GM12878 (cell line): Measurements from ENCODE around the gene RCL1. TPM values are rescaled to one million over a fixed set of nuclear protein-coding genes. Genes with fewer than 3 reads are reported as not detected.
"Not testable (repeated sequence)": the region's sequence is repeated elsewhere in the genome, so short reads cannot be mapped to it uniquely, and the experiment has no call there.

Experiments
- ATAC-seq: fragments of 200-7000 bp; cut with Tn5 transposase; 3 replicates; pipeline ENCODE4 v1.9.1; 2020; ENCODE audit warnings: mild to moderate bottlenecking, moderate library complexity
- BruUV-seq: library from RNA; stranded (reverse); fragments of 400-500 nt; replicated peaks from 2 replicates; lab custom pipeline; 2021; lab: Mats Ljungman, UMichigan
- CTCF ChIA-PET: fragments of 300-600 bp; sonication (Branson Sonifier 250); formaldehyde crosslinking; extraction: SDS; loops from one replicate; lab custom pipeline; 2021; ENCODE audit warnings: inconsistent platforms; lab: Yijun Ruan, JAX
- POLR2A ChIA-PET: fragments of 350-600 bp; formaldehyde crosslinking; extraction: SDS; loops from one replicate; lab custom pipeline; 2021; ENCODE audit warnings: inconsistent platforms; lab: Charles Lee
- RAD21 ChIA-PET: fragments of 300-600 bp; sonication (Branson Sonifier 250); formaldehyde crosslinking; loops from one replicate; lab custom pipeline; 2023; ENCODE audit warnings: antibody characterized with exemption; ENCODE audit not compliant: unreplicated experiment; lab: Charles Lee
- SMC1A ChIA-PET: fragments of 300-600 bp; sonication (Branson Sonifier 250); formaldehyde crosslinking; loops from one replicate; lab custom pipeline; 2023; ENCODE audit not compliant: unreplicated experiment, uncharacterized antibody; lab: Charles Lee
- DNase-seq: peaks from one replicate; pipeline ENCODE4 v3.0.0-alpha.2; 2011; ENCODE audit warnings: low read depth, low spot score
- FAIRE-seq: peaks from 3 replicates; lab custom pipeline; 2011; peaks lifted over from hg19 to GRCh38; lab: Jason Lieb, UNC
- H2AFZ ChIP-seq: 2 replicates; pipeline ENCODE4 v1.6.0; 2011; ENCODE audit warnings: low read depth, low read length, control low read depth; ENCODE audit not compliant: control insufficient read depth
- H3K27ac ChIP-seq: 2 replicates; pipeline ENCODE4 v1.5.1; 2011; ENCODE audit warnings: control low read depth; ENCODE audit not compliant: control insufficient read depth, insufficient read depth
- H3K27me3 ChIP-seq, 2 experiments: replicated peaks in 1 of 2; 2 replicates each; pipeline versions ENCODE4 v1.6.0 to v1.6.1; 2011; ENCODE audit warnings: low read length in 1 of 2; ENCODE audit not compliant: control insufficient read depth in 2 of 2, insufficient read depth in 2 of 2
- H3K36me3 ChIP-seq, 2 experiments: 2 replicates each; pipeline ENCODE4 v1.5.1; 2011; ENCODE audit warnings: low read length in 1 of 2; ENCODE audit not compliant: control insufficient read depth in 2 of 2, insufficient read depth in 2 of 2
- H3K4me1 ChIP-seq: 2 replicates; pipeline ENCODE4 v1.6.1; 2011; ENCODE audit warnings: mild to moderate bottlenecking, low read length, moderate library complexity, mixed read lengths; ENCODE audit not compliant: control insufficient read depth, insufficient read depth
- H3K4me2 ChIP-seq: 2 replicates; pipeline ENCODE4 v1.6.0; 2011; ENCODE audit warnings: control low read depth; ENCODE audit not compliant: control insufficient read depth, insufficient read depth
- H3K4me3 ChIP-seq: fragments of 200-600 bp; sonication (generic); 2 replicates; pipeline ENCODE4 v1.5.1; 2016
- H3K79me2 ChIP-seq: 2 replicates; pipeline ENCODE4 v1.6.0; 2011; ENCODE audit warnings: low read length; ENCODE audit not compliant: control insufficient read depth, insufficient read depth
- H3K9ac ChIP-seq: 2 replicates; pipeline ENCODE4 v1.8.0; 2011; ENCODE audit warnings: low read length, control low read depth, mixed read lengths; ENCODE audit not compliant: control insufficient read depth, insufficient read depth
- H3K9me3 ChIP-seq: replicated peaks from 3 replicates; pipeline ENCODE4 v1.5.1; 2011; ENCODE audit warnings: mild to moderate bottlenecking, low read length; ENCODE audit not compliant: control insufficient read depth, insufficient read depth
- H4K20me1 ChIP-seq: 2 replicates; pipeline ENCODE4 v1.6.0; 2011; ENCODE audit not compliant: control insufficient read depth, insufficient read depth
- BMI1 ChIP-seq: fragments of 450-650 bp; IDR thresholded peaks from 2 replicates; pipeline ENCODE4 v1.6.1; 2016; ENCODE audit warnings: mild to moderate bottlenecking, moderate library complexity, borderline replicate concordance
- PAX8 ChIP-seq: fragments of 450-650 bp; IDR thresholded peaks from 2 replicates; pipeline ENCODE4 v1.6.1; 2017; ENCODE audit warnings: mild to moderate bottlenecking, moderate library complexity
- ZNF217 ChIP-seq: fragments of 450-650 bp; IDR thresholded peaks from 2 replicates; pipeline ENCODE4 v1.6.1; 2017; ENCODE audit warnings: antibody characterized with exemption, mild to moderate bottlenecking
- ZSCAN29 ChIP-seq: fragments of 450-650 bp; IDR thresholded peaks from 2 replicates; pipeline ENCODE4 v1.6.1; 2017; ENCODE audit warnings: mild to moderate bottlenecking, moderate library complexity
- WGBS: methylation state at CpG from one replicate; pipeline ENCODE4 v1.1.6; 2016; ENCODE audit warnings: low lambda C conversion rate; ENCODE audit not compliant: insufficient replicate concordance, insufficient coverage; ENCODE audit errors: missing lambda C conversion rate; 5-methylcytosine and 5-hydroxymethylcytosine counted together
- in situ Hi-C: fragments of 300-500 bp; cut with MboI; formaldehyde crosslinking; loops from 9 replicates; pipeline ENCODE4 v1.14.3; 2018; ENCODE audit warnings: mixed read lengths
- intact Hi-C: fragments of 100-400 bp; cut with micrococcal nuclease; formaldehyde crosslinking; loops from one replicate; pipeline ENCODE4 v1.14.2; 2022; ENCODE audit not compliant: unreplicated experiment
- polyA plus RNA-seq, 11 experiments: library from polyadenylated mRNA; depleted of rRNA in 4 of 11; unstranded in 6 of 11; stranded (reverse) in 5 of 11; fragments of >200 nt; fragmentation: Nextera tagmentation in 4 of 11; fragmentation: Illumina TruSeq in 1 of 11; extraction: Ambion mirVana in 4 of 11; extraction: Trizol in 1 of 11; gene quantifications; 1 replicate in 1 of 11; 2 replicates in 10 of 11; pipeline versions ENCODE4 v1.2.1 to v1.2.3, GENCODE V29; 2011 to 2016; ENCODE audit warnings: inconsistent platforms in 2 of 11, missing spikeins in 2 of 11, low read depth in 1 of 11
- total RNA-seq, 4 experiments: library from RNA; depleted of rRNA in 3 of 4; stranded (reverse); fragments of >200 nt in 3 of 4; fragmentation: Illumina TruSeq in 1 of 4; extraction: Trizol in 1 of 4; gene quantifications; 2 replicates each; pipeline versions ENCODE4 v1.2.1 to v1.2.3, GENCODE V29; 2013 to 2021
- TF ChIP-seq, protein P1 (sequence below): fragments of 150-350 bp; IDR thresholded peaks from 2 replicates; pipeline ENCODE4 v1.6.1; 2016; ENCODE audit warnings: low read depth, low read length
- TF ChIP-seq, protein P2 (sequence below): IDR thresholded peaks from 2 replicates; pipeline ENCODE4 v1.6.1; 2012; ENCODE audit warnings: low read depth, low read length, improper control_type of control experiment
- TF ChIP-seq, protein P3 (sequence below): fragments of 450-650 bp; formaldehyde crosslinking; IDR thresholded peaks from 2 replicates; pipeline ENCODE4 v1.4.0; 2020; ENCODE audit warnings: mild to moderate bottlenecking, moderate library complexity

RCL1 gene
- total and polyA plus RNA-seq, 10 of the 15 experiments (the other 5 are each of a cell fraction or from before 2014, with no cell fraction given) = 21.1 to 46.8 (median 30.5) TPM

DNA sequence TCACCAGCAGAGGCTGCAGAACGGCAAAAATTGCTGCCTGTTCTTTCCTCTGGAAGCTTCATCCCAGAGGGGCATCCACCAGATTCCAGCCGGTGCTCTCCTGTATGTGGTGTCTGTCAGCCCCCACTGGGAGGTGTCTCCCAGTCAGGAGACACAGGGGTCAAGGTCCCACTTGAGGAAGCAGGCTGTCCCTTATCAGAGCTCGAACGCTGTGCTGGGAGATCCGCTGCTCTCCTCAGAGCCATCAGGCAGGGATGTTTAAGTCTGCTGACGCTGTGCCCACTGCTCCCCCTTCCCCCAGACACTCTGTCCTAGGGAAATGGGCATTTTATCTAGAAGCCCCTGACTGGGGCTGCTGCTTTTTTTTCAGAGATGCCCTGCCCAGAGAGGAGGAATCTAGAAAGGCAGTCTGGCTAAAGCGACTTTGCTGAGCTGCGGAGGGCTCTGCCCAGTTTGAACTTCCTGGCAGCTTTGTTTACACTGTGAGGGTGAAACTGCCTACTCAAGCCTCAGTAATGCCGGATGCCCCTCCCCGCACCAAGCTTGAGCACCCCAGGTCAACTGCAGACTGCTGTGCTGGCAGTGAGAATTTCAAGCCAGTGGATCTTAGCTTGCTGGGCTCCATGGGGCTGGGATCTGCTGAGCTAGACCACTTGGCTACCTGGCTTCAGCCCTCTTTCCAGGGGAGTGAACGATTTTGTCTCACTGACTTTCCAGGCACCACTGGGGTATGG is 108.8 kb downstream of the RCL1 start:
- H3K27ac ChIP-seq, intact Hi-C loops, in situ Hi-C loops, POLR2A ChIA-PET, H4K20me1 ChIP-seq, FAIRE-seq, H3K4me3 ChIP-seq, H3K9ac ChIP-seq, BruUV-seq, DNase-seq, H3K9me3 ChIP-seq, SMC1A ChIA-PET, H3K36me3 ChIP-seq, H3K79me2 ChIP-seq, H3K27me3 ChIP-seq, H3K4me1 ChIP-seq, ATAC-seq: not testable (repeated sequence)
- ChIA-PET CTCF (interaction anchor here (1.3 kb wide), 1 partner anchor 139 kb away, joined by 3 read pairs; no protein-coding TSS in a partner anchor), RAD21 (interaction anchor here (0.6 kb wide), 1 partner anchor 51 kb away, joined by 3 read pairs; no protein-coding TSS in a partner anchor)
- Histone ChIP-seq H2AFZ (peak overlapping the region; percentile 63), H3K4me2 (peak overlapping the region; percentile 48)
- 53% methylated on average over 11 of the region's 11 CpGs for WGBS

DNA sequence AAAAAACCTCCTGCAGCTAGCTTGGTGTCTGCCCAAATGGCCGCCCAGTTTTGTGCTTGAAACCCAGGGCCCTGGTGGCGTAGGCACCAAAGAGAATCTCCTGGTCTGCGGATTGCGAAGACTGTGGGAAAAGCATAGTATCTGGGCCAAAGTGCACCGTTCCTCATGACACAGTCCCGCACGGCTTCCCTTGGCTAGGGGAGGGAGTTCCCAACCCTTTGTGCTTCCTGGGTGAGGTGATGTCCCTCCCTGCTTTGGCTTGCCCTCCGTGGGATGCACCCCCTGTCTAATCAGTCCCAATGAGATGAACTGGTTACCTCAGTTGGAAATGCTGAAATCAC is 109.4 kb downstream of the RCL1 start:
- H3K9me3 ChIP-seq = no peaks in the 10 kb centered on the region
- CTCF ChIA-PET = interaction anchor here (1.3 kb wide), 1 partner anchor 139 kb away, joined by 3 read pairs; no protein-coding TSS in a partner anchor
- RAD21 ChIA-PET = interaction anchor here (0.6 kb wide), 1 partner anchor 52 kb away, joined by 3 read pairs; no protein-coding TSS in a partner anchor
- 0 out of 2 replicates have a peak, but pooled peaks cover 4% of the 10 kb centered on the region for H3K4me1 ChIP-seq
- no peaks in the 10 kb centered on the region for H3K79me2 ChIP-seq
- no peak for DNase-seq
- no peak overlapping the region for H3K9ac ChIP-seq
- H4K20me1 ChIP-seq = no peaks in the 10 kb centered on the region
- no peak for FAIRE-seq
- no peaks in the 10 kb centered on the region for H3K36me3 ChIP-seq
- intact Hi-C loops = no loop called here
- H3K27ac ChIP-seq = no peak overlapping the region
- in situ Hi-C loops = no loop called here
- H2AFZ ChIP-seq = peak overlapping the region; percentile 63
- H3K27me3 ChIP-seq = no peaks in the 10 kb centered on the region
- H3K4me3 ChIP-seq = no peak overlapping the region
- peak overlapping the region; percentile 48; the same call in 1 of the 2 replicates for H3K4me2 ChIP-seq
- POLR2A ChIA-PET = no interaction called here
- 89% methylated on average over 8 of the region's 8 CpGs for WGBS
- BruUV-seq = no TSS peak
- no peak for ATAC-seq
- SMC1A ChIA-PET = interaction anchor here (1.0 kb wide), 1 partner anchor 16 kb away, joined by 3 read pairs; no protein-coding TSS in a partner anchor
- TF ChIP-seq, protein P1, sequence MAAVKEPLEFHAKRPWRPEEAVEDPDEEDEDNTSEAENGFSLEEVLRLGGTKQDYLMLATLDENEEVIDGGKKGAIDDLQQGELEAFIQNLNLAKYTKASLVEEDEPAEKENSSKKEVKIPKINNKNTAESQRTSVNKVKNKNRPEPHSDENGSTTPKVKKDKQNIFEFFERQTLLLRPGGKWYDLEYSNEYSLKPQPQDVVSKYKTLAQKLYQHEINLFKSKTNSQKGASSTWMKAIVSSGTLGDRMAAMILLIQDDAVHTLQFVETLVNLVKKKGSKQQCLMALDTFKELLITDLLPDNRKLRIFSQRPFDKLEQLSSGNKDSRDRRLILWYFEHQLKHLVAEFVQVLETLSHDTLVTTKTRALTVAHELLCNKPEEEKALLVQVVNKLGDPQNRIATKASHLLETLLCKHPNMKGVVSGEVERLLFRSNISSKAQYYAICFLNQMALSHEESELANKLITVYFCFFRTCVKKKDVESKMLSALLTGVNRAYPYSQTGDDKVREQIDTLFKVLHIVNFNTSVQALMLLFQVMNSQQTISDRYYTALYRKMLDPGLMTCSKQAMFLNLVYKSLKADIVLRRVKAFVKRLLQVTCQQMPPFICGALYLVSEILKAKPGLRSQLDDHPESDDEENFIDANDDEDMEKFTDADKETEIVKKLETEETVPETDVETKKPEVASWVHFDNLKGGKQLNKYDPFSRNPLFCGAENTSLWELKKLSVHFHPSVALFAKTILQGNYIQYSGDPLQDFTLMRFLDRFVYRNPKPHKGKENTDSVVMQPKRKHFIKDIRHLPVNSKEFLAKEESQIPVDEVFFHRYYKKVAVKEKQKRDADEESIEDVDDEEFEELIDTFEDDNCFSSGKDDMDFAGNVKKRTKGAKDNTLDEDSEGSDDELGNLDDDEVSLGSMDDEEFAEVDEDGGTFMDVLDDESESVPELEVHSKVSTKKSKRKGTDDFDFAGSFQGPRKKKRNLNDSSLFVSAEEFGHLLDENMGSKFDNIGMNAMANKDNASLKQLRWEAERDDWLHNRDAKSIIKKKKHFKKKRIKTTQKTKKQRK = no peak
- TF ChIP-seq, protein P2, sequence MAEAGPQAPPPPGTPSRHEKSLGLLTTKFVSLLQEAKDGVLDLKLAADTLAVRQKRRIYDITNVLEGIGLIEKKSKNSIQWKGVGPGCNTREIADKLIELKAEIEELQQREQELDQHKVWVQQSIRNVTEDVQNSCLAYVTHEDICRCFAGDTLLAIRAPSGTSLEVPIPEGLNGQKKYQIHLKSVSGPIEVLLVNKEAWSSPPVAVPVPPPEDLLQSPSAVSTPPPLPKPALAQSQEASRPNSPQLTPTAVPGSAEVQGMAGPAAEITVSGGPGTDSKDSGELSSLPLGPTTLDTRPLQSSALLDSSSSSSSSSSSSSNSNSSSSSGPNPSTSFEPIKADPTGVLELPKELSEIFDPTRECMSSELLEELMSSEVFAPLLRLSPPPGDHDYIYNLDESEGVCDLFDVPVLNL = no peak
- TF ChIP-seq ZSCAN29 = no peak
- TF ChIP-seq PAX8 = no peak
- no peak for TF ChIP-seq ZNF217
- TF ChIP-seq, protein P3, sequence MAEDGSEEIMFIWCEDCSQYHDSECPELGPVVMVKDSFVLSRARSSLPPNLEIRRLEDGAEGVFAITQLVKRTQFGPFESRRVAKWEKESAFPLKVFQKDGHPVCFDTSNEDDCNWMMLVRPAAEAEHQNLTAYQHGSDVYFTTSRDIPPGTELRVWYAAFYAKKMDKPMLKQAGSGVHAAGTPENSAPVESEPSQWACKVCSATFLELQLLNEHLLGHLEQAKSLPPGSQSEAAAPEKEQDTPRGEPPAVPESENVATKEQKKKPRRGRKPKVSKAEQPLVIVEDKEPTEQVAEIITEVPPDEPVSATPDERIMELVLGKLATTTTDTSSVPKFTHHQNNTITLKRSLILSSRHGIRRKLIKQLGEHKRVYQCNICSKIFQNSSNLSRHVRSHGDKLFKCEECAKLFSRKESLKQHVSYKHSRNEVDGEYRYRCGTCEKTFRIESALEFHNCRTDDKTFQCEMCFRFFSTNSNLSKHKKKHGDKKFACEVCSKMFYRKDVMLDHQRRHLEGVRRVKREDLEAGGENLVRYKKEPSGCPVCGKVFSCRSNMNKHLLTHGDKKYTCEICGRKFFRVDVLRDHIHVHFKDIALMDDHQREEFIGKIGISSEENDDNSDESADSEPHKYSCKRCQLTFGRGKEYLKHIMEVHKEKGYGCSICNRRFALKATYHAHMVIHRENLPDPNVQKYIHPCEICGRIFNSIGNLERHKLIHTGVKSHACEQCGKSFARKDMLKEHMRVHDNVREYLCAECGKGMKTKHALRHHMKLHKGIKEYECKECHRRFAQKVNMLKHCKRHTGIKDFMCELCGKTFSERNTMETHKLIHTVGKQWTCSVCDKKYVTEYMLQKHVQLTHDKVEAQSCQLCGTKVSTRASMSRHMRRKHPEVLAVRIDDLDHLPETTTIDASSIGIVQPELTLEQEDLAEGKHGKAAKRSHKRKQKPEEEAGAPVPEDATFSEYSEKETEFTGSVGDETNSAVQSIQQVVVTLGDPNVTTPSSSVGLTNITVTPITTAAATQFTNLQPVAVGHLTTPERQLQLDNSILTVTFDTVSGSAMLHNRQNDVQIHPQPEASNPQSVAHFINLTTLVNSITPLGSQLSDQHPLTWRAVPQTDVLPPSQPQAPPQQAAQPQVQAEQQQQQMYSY = no peak
- no peak for TF ChIP-seq BMI1
